GM19397 (cell line): ENCODE measurements around the gene SUFU.
"Not testable (repeated sequence)": the region's sequence is repeated elsewhere in the genome, so short reads cannot be mapped to it uniquely, and the experiment has no call there.

Source experiments
- ATAC-seq: cut with Tn5 transposase; IDR thresholded peaks from one replicate; pipeline ENCODE4 v1.9.1; 2021; ENCODE audit warnings: mild to moderate bottlenecking, moderate library complexity; ENCODE audit not compliant: unreplicated experiment

SUFU gene

GRCh38 chr10:102511583-102512274 is 8.0 kb downstream of the SUFU start:
- ATAC-seq, result peak; percentile 77

- ATAC-seq, result no peak
These were observed 10.9 kb downstream of the SUFU start for GRCh38 chr10:102514487-102515311.

- no peak for ATAC-seq
These were observed 12.0 kb downstream of the SUFU start for GRCh38 chr10:102515724-102516123.

GRCh38 chr10:102517553-102517952 is 13.8 kb downstream of the SUFU start:
- no peak for ATAC-seq

GRCh38 chr10:102519246-102519825 is 15.6 kb downstream of the SUFU start:
- no peak for ATAC-seq

- no peak for ATAC-seq
These were observed 19.1 kb downstream of the SUFU start for GRCh38 chr10:102522874-102523249.

- ATAC-seq, result no peak
These were observed 19.7 kb downstream of the SUFU start for GRCh38 chr10:102523250-102524029.

GRCh38 chr10:102524746-102525145 is 21.0 kb downstream of the SUFU start:
- no peak for ATAC-seq

GRCh38 chr10:102527546-102527945 is 23.8 kb downstream of the SUFU start:
- no peak for ATAC-seq

GRCh38 chr10:102534333-102534732 is 30.6 kb downstream of the SUFU start:
- no peak for ATAC-seq

- ATAC-seq, result not testable (repeated sequence)
These were observed 31.2 kb downstream of the SUFU start for GRCh38 chr10:102534966-102535365.

GRCh38 chr10:102535481-102536147 is 31.8 kb downstream of the SUFU start:
- no peak for ATAC-seq

GRCh38 chr10:102537367-102537766 is 33.6 kb downstream of the SUFU start:
- no peak for ATAC-seq

- ATAC-seq, result no peak
These were observed 34.2 kb downstream of the SUFU start for GRCh38 chr10:102537948-102538347.

- ATAC-seq, result no peak
These were observed 35.0 kb downstream of the SUFU start for GRCh38 chr10:102538811-102539210.

- no peak for ATAC-seq
These were observed 36.3 kb downstream of the SUFU start for GRCh38 chr10:102540023-102540422.

GRCh38 chr10:102542800-102543418 is 39.1 kb downstream of the SUFU start:
- ATAC-seq, result no peak

GRCh38 chr10:102545265-102545871 is 41.6 kb downstream of the SUFU start:
- ATAC-seq, result no peak

GRCh38 chr10:102545997-102546396 is 42.2 kb downstream of the SUFU start:
- no peak for ATAC-seq
